Mesendoderm (in vitro differentiated cells): Measurements from ENCODE around the gene MX2.

ENCODE experiments used
- DNase-seq: peaks from one replicate; pipeline ENCODE4 v3.0.0; 2013
- H2AK5ac ChIP-seq: 2 replicates; pipeline ENCODE4 v1.6.1; 2013; ENCODE audit warnings: low read length, inconsistent platforms
- H2BK120ac ChIP-seq: 2 replicates; pipeline ENCODE4 v1.6.1; 2013; ENCODE audit warnings: low read depth, mild to moderate bottlenecking, low read length, moderate library complexity, mixed read lengths
- H2BK15ac ChIP-seq: replicated peaks from 2 replicates; pipeline ENCODE4 v1.6.1; 2013; ENCODE audit warnings: low read depth, mild to moderate bottlenecking, moderate library complexity
- H2BK5ac ChIP-seq: 2 replicates; pipeline ENCODE4 v1.6.1; 2013; ENCODE audit warnings: low read length, inconsistent platforms
- H3K18ac ChIP-seq: 2 replicates; pipeline ENCODE4 v1.6.1; 2013; ENCODE audit warnings: mild to moderate bottlenecking, low read length, mixed read lengths
- H3K23ac ChIP-seq: one replicate; pipeline ENCODE4 v1.6.1; 2013; ENCODE audit warnings: low read length
- H3K27ac ChIP-seq: 2 replicates; pipeline ENCODE4 v1.5.1; 2013; ENCODE audit warnings: low read depth, mild to moderate bottlenecking, inconsistent platforms, low read length, moderate library complexity
- H3K27me3 ChIP-seq: 2 replicates; pipeline ENCODE4 v1.6.1; 2013; ENCODE audit warnings: low read length, control low read depth, mild to moderate bottlenecking, inconsistent platforms; ENCODE audit not compliant: insufficient read depth, poor library complexity
- H3K36me3 ChIP-seq: 2 replicates; pipeline ENCODE4 v1.6.1; 2013; ENCODE audit warnings: low read length, inconsistent platforms; ENCODE audit not compliant: control insufficient read depth, insufficient read depth
- H3K4ac ChIP-seq: one replicate; pipeline ENCODE4 v1.6.1; 2013; ENCODE audit warnings: low read depth, mild to moderate bottlenecking, low read length, moderate library complexity
- H3K4me1 ChIP-seq: 2 replicates; pipeline ENCODE4 v1.6.1; 2013; ENCODE audit warnings: low read depth, low read length, inconsistent platforms; ENCODE audit not compliant: control insufficient read depth
- H3K4me2 ChIP-seq: 2 replicates; pipeline ENCODE4 v1.6.1; 2013; ENCODE audit warnings: low read length
- H3K4me3 ChIP-seq: 2 replicates; pipeline ENCODE4 v1.5.1; 2013; ENCODE audit warnings: mild to moderate bottlenecking, low read length
- H3K56ac ChIP-seq: one replicate; pipeline ENCODE4 v1.6.1; 2013; ENCODE audit warnings: low read length
- H3K79me1 ChIP-seq: 2 replicates; pipeline ENCODE4 v1.6.1; 2013; ENCODE audit warnings: low read length, inconsistent platforms
- H3K79me2 ChIP-seq: 2 replicates; pipeline ENCODE4 v1.6.1; 2013; ENCODE audit warnings: mild to moderate bottlenecking, low read length; ENCODE audit not compliant: control insufficient read depth, insufficient read depth
- H3K9ac ChIP-seq: 2 replicates; pipeline ENCODE4 v1.6.1; 2013; ENCODE audit warnings: low read length, inconsistent platforms
- H4K5ac ChIP-seq: one replicate; pipeline ENCODE4 v1.6.1; 2013; ENCODE audit warnings: low read length
- H4K8ac ChIP-seq: one replicate; pipeline ENCODE4 v1.6.1; 2013; ENCODE audit warnings: low read depth, mild to moderate bottlenecking, control low read depth, low read length, moderate library complexity
- WGBS: extraction: QIAGEN DNeasy Blood & Tissue Kit; methylation state at CpG from one replicate; pipeline ENCODE4 v1.1.7; 2013; ENCODE audit warnings: low lambda C conversion rate, missing lambda C conversion rate; ENCODE audit not compliant: insufficient coverage; ENCODE audit errors: extremely low coverage; 5-methylcytosine and 5-hydroxymethylcytosine counted together

The MX2 gene

DNA sequence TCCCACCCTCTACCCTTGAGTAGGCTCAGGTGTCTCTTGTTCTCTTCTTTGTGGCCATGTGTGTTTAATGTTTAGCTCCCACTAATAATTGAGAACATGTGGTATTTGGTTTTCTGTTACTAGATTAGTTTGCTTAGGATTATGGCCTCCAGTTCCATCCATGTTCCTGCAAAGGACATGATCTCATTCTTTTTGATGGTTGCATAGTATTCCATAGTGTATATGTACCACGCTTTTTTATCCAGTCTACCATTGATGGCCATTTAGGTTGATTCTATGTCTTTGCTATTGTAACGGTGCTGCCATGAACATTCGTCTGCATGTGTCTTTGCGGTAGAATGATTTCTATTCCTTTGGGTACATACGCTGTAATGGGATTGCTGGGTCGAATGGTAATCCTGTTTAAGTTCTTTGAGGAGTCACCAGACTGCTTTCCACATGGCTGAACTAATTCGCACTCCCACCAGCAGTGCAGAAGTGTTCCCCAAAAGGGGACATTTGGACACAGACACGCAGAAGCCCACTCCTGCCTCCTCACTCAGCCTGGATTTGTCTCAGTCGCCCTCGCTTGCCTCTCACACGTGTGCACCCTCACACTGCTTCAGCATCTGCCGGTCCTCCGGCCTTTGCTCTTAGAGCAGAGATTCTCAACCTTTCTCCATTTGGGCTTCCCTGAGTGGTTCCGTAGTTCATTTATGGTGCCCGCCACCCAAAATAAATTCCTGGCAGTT is 3.7 kb downstream of the MX2 start:
- Histone ChIP-seq H3K56ac (no peak overlapping the region), H4K8ac (no peak overlapping the region), H3K4me3 (no peak overlapping the region), H3K4ac (no peak overlapping the region), H3K79me2 (no peaks in the 10 kb centered on the region), H3K36me3 (no peaks in the 10 kb centered on the region), H3K18ac (no peak overlapping the region), H4K5ac (no peak overlapping the region), H2BK120ac (no peak overlapping the region), H3K27ac (no peak overlapping the region), H2BK5ac (no peak overlapping the region), H3K4me1 (no peaks in the 10 kb centered on the region), H3K9ac (no peak overlapping the region), H3K79me1 (no peaks in the 10 kb centered on the region), H3K23ac (no peak overlapping the region), H3K4me2 (no peak overlapping the region), H2AK5ac (no peak overlapping the region), H2BK15ac (no peak overlapping the region), H3K27me3 (no peaks in the 10 kb centered on the region)
- DNase-seq: no peak
- no CpG with 5 or more reads among the region's 15 CpGs for WGBS

- no peak overlapping the region for H3K4me2 ChIP-seq
- no peak overlapping the region for H3K56ac ChIP-seq
- WGBS: no CpG with 5 or more reads among the region's 12 CpGs
- H2BK120ac ChIP-seq: no peak overlapping the region
- no peak overlapping the region for H3K4ac ChIP-seq
- H3K79me1 ChIP-seq: no peaks in the 10 kb centered on the region
- no peak overlapping the region for H4K8ac ChIP-seq
- no peak overlapping the region for H3K23ac ChIP-seq
- no peak overlapping the region for H3K4me3 ChIP-seq
- H3K4me1 ChIP-seq: no peaks in the 10 kb centered on the region
- H3K79me2 ChIP-seq: no peaks in the 10 kb centered on the region
- H4K5ac ChIP-seq: no peak overlapping the region
- no peak overlapping the region for H3K27ac ChIP-seq
- no peak overlapping the region for H2AK5ac ChIP-seq
- no peak overlapping the region for H2BK15ac ChIP-seq
- DNase-seq: no peak
- no peak overlapping the region for H3K18ac ChIP-seq
- no peaks in the 10 kb centered on the region for H3K27me3 ChIP-seq
- no peak overlapping the region for H3K9ac ChIP-seq
- H2BK5ac ChIP-seq: no peak overlapping the region
- no peaks in the 10 kb centered on the region for H3K36me3 ChIP-seq
These were observed 4.8 kb downstream of the MX2 start for GRCh38 chr21:41366522-41367151.

DNA sequence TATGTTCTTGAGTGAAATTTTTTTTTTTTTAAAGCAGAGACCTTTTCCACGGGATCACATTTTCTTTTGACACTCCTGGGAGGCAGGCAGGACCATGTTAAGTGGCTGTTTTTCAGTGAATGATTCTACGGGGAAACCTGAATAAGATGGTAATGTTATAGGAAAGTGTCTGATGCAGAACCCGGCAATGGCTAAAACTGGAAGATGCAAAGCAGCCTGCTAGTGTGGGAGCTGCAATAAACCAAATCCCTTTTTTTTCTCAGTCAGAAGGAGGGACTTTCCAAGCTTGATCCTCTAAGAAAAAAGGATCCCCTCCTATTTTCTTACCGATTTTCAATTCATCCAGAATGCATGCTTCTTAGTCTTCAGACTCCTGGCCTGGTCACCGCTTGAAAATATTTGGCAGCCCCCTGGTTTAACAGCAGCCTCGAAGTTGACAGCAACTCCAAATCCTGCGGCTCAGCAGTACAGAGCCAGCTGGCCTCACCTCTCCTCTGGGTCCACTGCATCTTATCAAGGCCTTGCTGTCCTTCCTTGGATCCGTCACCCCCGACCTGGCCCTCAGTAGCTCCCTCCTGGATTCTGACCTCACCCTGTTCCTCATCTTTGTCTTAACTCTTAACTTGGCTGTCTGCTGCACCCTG is 5.6 kb downstream of the MX2 start:
- Histone ChIP-seq H2AK5ac (no peak overlapping the region), H2BK120ac (no peak overlapping the region), H3K9ac (no peak overlapping the region), H3K56ac (no peak overlapping the region), H2BK15ac (no peak overlapping the region), H4K5ac (no peak overlapping the region), H3K4me3 (no peak overlapping the region), H3K18ac (no peak overlapping the region), H3K79me1 (no peaks in the 10 kb centered on the region), H3K4me1 (no peaks in the 10 kb centered on the region), H2BK5ac (no peak overlapping the region), H3K36me3 (no peaks in the 10 kb centered on the region), H3K4me2 (no peak overlapping the region), H3K79me2 (no peaks in the 10 kb centered on the region), H3K4ac (no peak overlapping the region), H3K23ac (no peak overlapping the region), H3K27ac (no peak overlapping the region), H4K8ac (no peak overlapping the region), H3K27me3 (no peaks in the 10 kb centered on the region)
- no CpG with 5 or more reads among the region's 9 CpGs for WGBS
- DNase-seq: no peak

DNA sequence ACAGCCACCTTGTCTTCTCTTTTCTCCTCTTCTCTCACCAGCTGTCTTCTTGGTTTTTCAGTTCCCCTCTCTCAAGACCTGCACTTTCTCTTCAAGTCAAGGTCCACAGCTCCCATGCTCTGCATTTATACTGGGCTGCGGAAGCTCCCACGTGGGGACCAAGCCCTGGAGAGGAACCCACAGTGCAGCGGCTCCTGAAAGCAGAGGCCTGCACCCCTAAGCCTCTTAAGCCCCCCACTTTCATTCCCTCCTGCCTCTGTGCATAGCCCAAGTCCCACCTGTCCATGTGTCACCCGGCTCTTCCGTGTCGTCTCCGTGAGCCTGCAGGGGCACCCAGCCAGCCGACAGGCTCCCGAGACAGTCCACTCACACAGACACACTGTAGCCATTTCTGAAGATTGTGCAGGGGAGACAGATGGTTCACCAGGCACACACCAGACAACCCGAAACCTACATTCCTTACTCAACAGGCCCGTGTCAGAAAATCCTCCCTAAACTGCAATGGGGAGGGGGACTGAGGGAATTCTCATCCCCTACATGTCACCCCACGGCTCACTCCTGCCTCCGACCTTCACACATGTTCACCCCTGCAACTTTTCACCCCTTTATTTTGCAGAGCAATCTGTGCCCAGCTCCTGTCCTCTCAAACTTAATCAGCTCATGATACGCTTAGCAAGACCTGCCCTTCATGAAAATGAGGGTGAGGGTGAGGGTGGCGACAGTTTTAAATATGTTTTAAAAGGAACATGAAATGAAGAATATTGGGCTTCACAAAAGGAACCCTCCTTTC is 6.3 kb downstream of the MX2 start:
- H3K79me2 ChIP-seq: no peaks in the 10 kb centered on the region
- H3K79me1 ChIP-seq: no peaks in the 10 kb centered on the region
- no peak overlapping the region for H4K5ac ChIP-seq
- no peak overlapping the region for H2BK15ac ChIP-seq
- H2AK5ac ChIP-seq: no peak overlapping the region
- H3K27me3 ChIP-seq: no peaks in the 10 kb centered on the region
- H3K4me3 ChIP-seq: no peak overlapping the region
- no peak overlapping the region for H3K23ac ChIP-seq
- H3K27ac ChIP-seq: no peak overlapping the region
- H3K9ac ChIP-seq: no peak overlapping the region
- H2BK5ac ChIP-seq: no peak overlapping the region
- WGBS: no CpG with 5 or more reads among the region's 15 CpGs
- no peak overlapping the region for H3K4me2 ChIP-seq
- DNase-seq: no peak
- no peaks in the 10 kb centered on the region for H3K36me3 ChIP-seq
- H3K4ac ChIP-seq: no peak overlapping the region
- H4K8ac ChIP-seq: no peak overlapping the region
- no peak overlapping the region for H2BK120ac ChIP-seq
- no peak overlapping the region for H3K56ac ChIP-seq
- no peaks in the 10 kb centered on the region for H3K4me1 ChIP-seq
- H3K18ac ChIP-seq: no peak overlapping the region

GRCh38 chr21:41368735-41369104 is 6.9 kb downstream of the MX2 start:
- Histone ChIP-seq H3K4me2 (no peak overlapping the region), H2BK15ac (no peak overlapping the region), H2BK120ac (no peak overlapping the region), H3K27ac (no peak overlapping the region), H2BK5ac (no peak overlapping the region), H3K4me1 (no peaks in the 10 kb centered on the region), H4K5ac (no peak overlapping the region), H3K18ac (no peak overlapping the region), H3K9ac (peak overlapping the region; percentile 35), H2AK5ac (no peak overlapping the region), H4K8ac (no peak overlapping the region), H3K4me3 (no peak overlapping the region), H3K27me3 (no peaks in the 10 kb centered on the region), H3K79me2 (no peaks in the 10 kb centered on the region), H3K56ac (no peak overlapping the region), H3K79me1 (no peaks in the 10 kb centered on the region), H3K4ac (no peak overlapping the region), H3K36me3 (no peaks in the 10 kb centered on the region), H3K23ac (no peak overlapping the region)
- no peak for DNase-seq
- no CpG with 5 or more reads among the region's 4 CpGs for WGBS
